A549 (cell line): ENCODE data around the gene MYRF. TPM values are rescaled to one million over a fixed set of nuclear protein-coding genes. Genes with fewer than 3 reads are reported as not detected.

ENCODE experiments used
- ATAC-seq, 2 experiments: fragments of 200-7000 bp in 1 of 2; fragments of >200 bp in 1 of 2; cut with Nextera tagmentation in 1 of 2; cut with Tn5 transposase in 1 of 2; 3 replicates each; pipeline versions ENCODE4 v1.8.0 to v1.9.1; 2018 to 2020; ENCODE audit warnings: mild to moderate bottlenecking in 1 of 2, moderate library complexity in 1 of 2
- CTCF ChIA-PET: fragments of 300-600 bp; sonication (Branson Sonifier 250); formaldehyde crosslinking; extraction: SDS; loops from one replicate; lab custom pipeline; 2021; ENCODE audit warnings: antibody characterized with exemption, inconsistent platforms; lab: Yijun Ruan, JAX
- POLR2A ChIA-PET: fragments of 350-600 bp; formaldehyde crosslinking; extraction: SDS; loops from one replicate; lab custom pipeline; 2021; ENCODE audit warnings: antibody characterized with exemption, inconsistent platforms; lab: Yijun Ruan, JAX
- DNase-seq, 2 experiments: peaks; one replicate each; pipeline versions ENCODE4 v3.0.0 to v3.0.0-alpha.2; 2011 to 2016; ENCODE audit warnings: low read depth in 1 of 2, low spot score in 1 of 2
- FAIRE-seq: peaks from 2 replicates; lab custom pipeline; 2011; peaks lifted over from hg19 to GRCh38; lab: Jason Lieb, UNC
- H3K27ac ChIP-seq, 2 experiments: fragments of >200 bp; sonication (Bioruptor Twin); formaldehyde crosslinking; 3 replicates each; pipeline ENCODE4 v1.5.1; 2016 to 2017
- H3K4me1 ChIP-seq: fragments of >200 bp; sonication (Bioruptor Twin); formaldehyde crosslinking; 3 replicates; pipeline ENCODE4 v1.6.1; 2016
- H3K4me2 ChIP-seq: fragments of >200 bp; sonication (Bioruptor Twin); formaldehyde crosslinking; 3 replicates; pipeline ENCODE4 v1.6.1; 2016
- H3K4me3 ChIP-seq: fragments of >200 bp; sonication (Bioruptor Twin); formaldehyde crosslinking; 3 replicates; pipeline ENCODE4 v1.5.1; 2016
- H3K9me3 ChIP-seq: fragments of >200 bp; sonication (Bioruptor Twin); formaldehyde crosslinking; 3 replicates; pipeline ENCODE4 v1.6.1; 2016
- ATOH8 ChIP-seq: fragments of 250-450 bp; sonication (Bioruptor Pico); IDR thresholded peaks from 2 replicates; pipeline ENCODE4 v1.5.0; 2020; ENCODE audit warnings: low read depth, mild to moderate bottlenecking, moderate library complexity
- BHLHE40 ChIP-seq: IDR thresholded peaks from 2 replicates; pipeline ENCODE4 v1.6.1; 2012; ENCODE audit warnings: low read depth, low read length, inconsistent platforms
- CBX2 ChIP-seq: fragments of 200-600 bp; sonication (generic); IDR thresholded peaks from 2 replicates; pipeline ENCODE4 v1.6.1; 2016; ENCODE audit warnings: low read depth, mild to moderate bottlenecking, borderline replicate concordance
- CHD4 ChIP-seq: fragments of 200-600 bp; sonication (generic); IDR thresholded peaks from 2 replicates; pipeline ENCODE4 v1.6.1; 2016; ENCODE audit warnings: antibody characterized with exemption, mild to moderate bottlenecking, borderline replicate concordance
- E2F6 ChIP-seq: IDR thresholded peaks from 2 replicates; pipeline ENCODE4 v1.6.1; 2012; ENCODE audit warnings: low read depth, borderline replicate concordance
- EHF ChIP-seq: fragments of 250-450 bp; sonication (Bioruptor Pico); IDR thresholded peaks from 2 replicates; pipeline ENCODE4 v1.5.0; 2020; ENCODE audit warnings: mild to moderate bottlenecking
- EHMT2 ChIP-seq: fragments of 200-600 bp; sonication (generic); IDR thresholded peaks from 2 replicates; pipeline ENCODE4 v1.6.1; 2016; ENCODE audit warnings: antibody characterized with exemption, low read depth, mild to moderate bottlenecking, moderate library complexity
- FOSB ChIP-seq: fragments of 250-450 bp; sonication (Bioruptor Pico); IDR thresholded peaks from 2 replicates; pipeline ENCODE4 v1.5.0; 2020; ENCODE audit warnings: mild to moderate bottlenecking, moderate library complexity
- HES2 ChIP-seq: fragments of >200 bp; sonication (Bioruptor Twin); formaldehyde crosslinking; IDR thresholded peaks from 2 replicates; pipeline ENCODE4 v1.6.1; 2016
- HMGXB4 ChIP-seq: fragments of 250-450 bp; sonication (Bioruptor Pico); IDR thresholded peaks from 2 replicates; pipeline ENCODE4 v1.5.0; 2021; ENCODE audit warnings: mild to moderate bottlenecking, moderate library complexity, borderline replicate concordance
- HOXB13 ChIP-seq: fragments of 250-450 bp; sonication (Bioruptor Pico); IDR thresholded peaks from 2 replicates; pipeline ENCODE4 v1.5.0; 2020; ENCODE audit warnings: low read depth, mild to moderate bottlenecking, moderate library complexity
- HOXB5 ChIP-seq: fragments of 250-450 bp; sonication (Bioruptor Pico); IDR thresholded peaks from 2 replicates; pipeline ENCODE4 v1.5.0; 2020; ENCODE audit warnings: mild to moderate bottlenecking, moderate library complexity
- KDM5A ChIP-seq: fragments of 200-600 bp; sonication (generic); IDR thresholded peaks from 2 replicates; pipeline ENCODE4 v1.6.1; 2016; ENCODE audit warnings: antibody characterized with exemption, mild to moderate bottlenecking
- NFE2L2 ChIP-seq: fragments of 150-350 bp; conservative IDR thresholded peaks from 2 replicates; pipeline ENCODE4 v1.6.1; 2014; ENCODE audit warnings: low read length
- NPAS2 ChIP-seq: fragments of 250-450 bp; sonication (Bioruptor Pico); IDR thresholded peaks from 2 replicates; pipeline ENCODE4 v1.8.0; 2022; ENCODE audit warnings: mild to moderate bottlenecking, moderate library complexity, borderline replicate concordance
- PBX3 ChIP-seq: IDR thresholded peaks from 2 replicates; pipeline ENCODE4 v1.6.1; 2012
- RCOR1 ChIP-seq: fragments of 150-350 bp; IDR thresholded peaks from 2 replicates; pipeline ENCODE4 v1.6.1; 2014; ENCODE audit warnings: antibody characterized with exemption, low read length, low read depth
- REST ChIP-seq: fragments of 200-600 bp; sonication (generic); IDR thresholded peaks from 2 replicates; pipeline ENCODE4 v1.6.1; 2016; ENCODE audit warnings: antibody characterized with exemption, mild to moderate bottlenecking, moderate library complexity
- RNF2 ChIP-seq: fragments of 200-600 bp; sonication (generic); IDR thresholded peaks from 2 replicates; pipeline ENCODE4 v1.6.1; 2016; ENCODE audit warnings: low read depth, mild to moderate bottlenecking, antibody characterized with exemption, moderate library complexity, borderline replicate concordance
- TFCP2L1 ChIP-seq: fragments of 250-450 bp; sonication (Bioruptor Pico); IDR thresholded peaks from 2 replicates; pipeline ENCODE4 v1.5.0; 2021; ENCODE audit warnings: mild to moderate bottlenecking
- TP53 ChIP-seq: fragments of 250-450 bp; sonication (Bioruptor Pico); IDR thresholded peaks from 2 replicates; pipeline ENCODE4 v1.5.0; 2021; ENCODE audit warnings: mild to moderate bottlenecking, moderate library complexity
- USF2 ChIP-seq: fragments of 450-650 bp; IDR thresholded peaks from 2 replicates; pipeline ENCODE4 v1.6.1; 2014; ENCODE audit warnings: antibody characterized with exemption
- ZNF302 ChIP-seq: fragments of 250-450 bp; sonication (Bioruptor Pico); IDR thresholded peaks from 2 replicates; pipeline ENCODE4 v1.9.0; 2021; ENCODE audit warnings: inconsistent platforms, mild to moderate bottlenecking, moderate library complexity
- ZSCAN20 ChIP-seq: fragments of 250-450 bp; sonication (Bioruptor Pico); IDR thresholded peaks from 2 replicates; pipeline ENCODE4 v1.8.0; 2022; ENCODE audit warnings: mild to moderate bottlenecking, moderate library complexity
- WGBS: methylation state at CpG from one replicate; pipeline ENCODE4 v1.1.6; 2017; ENCODE audit errors: missing lambda C conversion rate; 5-methylcytosine and 5-hydroxymethylcytosine counted together
- polyA plus RNA-seq, 4 experiments: library from polyadenylated mRNA; depleted of rRNA in 3 of 4; stranded (reverse); fragments of >200 nt; fragmentation: RNase III in 1 of 4; extraction: RNeasy Plus Mini Kit Qiagen cat#74134 plus additional on column Dnase treatment in 1 of 4; gene quantifications; 2 replicates in 3 of 4; 3 replicates in 1 of 4; pipeline ENCODE4 v1.2.3, GENCODE V29; 2011 to 2017

Gene MYRF
- polyA plus RNA-seq, 2 of the 4 experiments (the other 2 are of a cell fraction) = 14.7 to 22.3 TPM

GRCh38 chr11:61739413-61739812 lies 13.0 kb upstream of the MYRF start:
- CTCF ChIA-PET = interaction anchor here (0.6 to 11.4 kb wide), 6 partner anchors 7 to 369 kb away, joined by 3 to 156 read pairs (median 3); no protein-coding TSS in a partner anchor

GRCh38 chr11:61739966-61740365 lies 12.5 kb upstream of the MYRF start:
- ATAC-seq (no peak), DNase-seq (no peak), FAIRE-seq (no peak)
- Histone ChIP-seq H3K4me1 (no peaks in the 10 kb centered on the region), H3K4me2 (no peak overlapping the region), H3K9me3 (no peaks in the 10 kb centered on the region), H3K4me3 (no peak overlapping the region), H3K27ac (no peak overlapping the region)
- ChIA-PET CTCF (interaction anchor here (0.6 to 11.4 kb wide), 6 partner anchors 7 to 368 kb away, joined by 3 to 156 read pairs (median 3); no protein-coding TSS in a partner anchor), POLR2A (no interaction called here)
- 79% methylated on average over 6 of the region's 7 CpGs for WGBS
- no peak for TF ChIP-seq HMGXB4 (CRISPR knock-in tag)
- no peak for TF ChIP-seq FOSB (CRISPR knock-in tag)
- TF ChIP-seq ZSCAN20 (CRISPR knock-in tag) = no peak
- no peak for TF ChIP-seq EHF (CRISPR knock-in tag)
- no peak for TF ChIP-seq HES2
- TF ChIP-seq KDM5A = no peak
- no peak for TF ChIP-seq CHD4
- TF ChIP-seq CBX2 = no peak
- no peak for TF ChIP-seq TP53 (CRISPR knock-in tag)
- no peak for TF ChIP-seq NFE2L2
- no peak for TF ChIP-seq HOXB5 (CRISPR knock-in tag)
- no peak for TF ChIP-seq ATOH8 (CRISPR knock-in tag)
- no peak for TF ChIP-seq E2F6
- no peak for TF ChIP-seq USF2
- TF ChIP-seq PBX3 = no peak
- no peak for TF ChIP-seq NPAS2 (CRISPR knock-in tag)
- no peak for TF ChIP-seq HOXB13
- no peak for TF ChIP-seq ZNF302 (CRISPR knock-in tag)

More at GRCh38 chr11:61739413-61739812, 13.0 kb upstream of the MYRF start:
- no peak overlapping the region for H3K4me2 ChIP-seq
- no peak for ATAC-seq
- H3K27ac ChIP-seq = no peak overlapping the region
- 92% methylated on average over 10 of the region's 15 CpGs for WGBS
- no peak for DNase-seq
- H3K9me3 ChIP-seq = no peaks in the 10 kb centered on the region
- POLR2A ChIA-PET = no interaction called here
- TF ChIP-seq REST (no peak), BHLHE40 (no peak), EHMT2 (no peak), RNF2 (no peak), TFCP2L1 (no peak), CHD4 (no peak), NPAS2 (CRISPR knock-in tag) (no peak), RCOR1 (no peak), KDM5A (no peak), HES2 (no peak)
- TF ChIP-seq, all 56 proteins: peak for 0
- Histone ChIP-seq H3K4me3 (no peak overlapping the region), H3K4me1 (no peaks in the 10 kb centered on the region)
- no peak for FAIRE-seq
